ENCODE results near the gene RTP4. TPM values are rescaled to one million over a fixed set of nuclear protein-coding genes. Genes with fewer than 3 reads are reported as not detected.

The RTP4 gene
- total and polyA plus RNA-seq, 2 donors (not counting 3 experiments of a cell fraction or from before 2014, with no cell fraction given), result 0.12 to 0.22 TPM

GRCh38 chr3:187403768-187404288, 35.6 kb downstream of the RTP4 start:
- peak; percentile 88 for DNase-seq (ENCODE audit: low read depth, low spot score)
- H2AFZ ChIP-seq (ENCODE audit: low read depth, low read length), result peak overlapping the region; percentile 12
- H3K79me2 ChIP-seq (ENCODE audit: control insufficient read depth, insufficient read depth, low read length), result no peaks in the 10 kb centered on the region
- peak; percentile 70 for FAIRE-seq
- peak overlapping the region; percentile 16 for H3K4me2 ChIP-seq (ENCODE audit: insufficient read depth, low read length)
- dilution Hi-C loops (cut with MboI; ENCODE audit: extremely low pct_ligation_motif_present, low sequenced_read_pairs) (no loop called here), intact Hi-C loops (cut with micrococcal nuclease) (no loop called here)
- no peak overlapping the region for H3K27ac ChIP-seq (ENCODE audit: insufficient read depth, low read depth, low read length)
- TF ChIP-seq POLR2A (IDR thresholded peaks at IDR 0.05; ENCODE audit: low read depth, low read length) (no peak), MAX (IDR thresholded peaks at IDR 0.05; ENCODE audit: insufficient read depth, insufficient read length) (no peak), MYC (IDR thresholded peaks at IDR 0.05; ENCODE audit: low read depth, low read length) (no peak), GATA2 (IDR thresholded peaks at IDR 0.05; ENCODE audit: insufficient read depth, insufficient read length, low read depth, low read length) (no peak), FOS (IDR thresholded peaks at IDR 0.05; ENCODE audit: borderline replicate concordance, insufficient read depth, low read length) (peak; percentile 12), CTCF (IDR thresholded peaks at IDR 0.05; ENCODE audit: extremely low read depth in 1 of 2, insufficient read depth in 1 of 2, low read depth in 1 of 2, low read length in 2 of 2) (no peak), POLR2AphosphoS5 (IDR thresholded peaks at IDR 0.05; ENCODE audit: insufficient read depth, low read depth, low read length) (no peak), JUN (IDR thresholded peaks at IDR 0.05; ENCODE audit: borderline replicate concordance, insufficient read depth, insufficient read length, low read depth) (peak; percentile 48)
- CTCF ChIA-PET, result no interaction called here
- H3K4me1 ChIP-seq (ENCODE audit: control insufficient read depth, extremely low read depth, insufficient read depth, low read length), result peaks cover 3% of the 10 kb centered on the region
- POLR2A ChIA-PET, result no interaction called here
- H3K27me3 ChIP-seq (ENCODE audit: control insufficient read depth in 2 of 2, insufficient read depth in 2 of 2, low read length in 2 of 2), result no peaks in the 10 kb centered on the region
- no peaks in the 10 kb centered on the region for H4K20me1 ChIP-seq (replicated peaks; ENCODE audit: control insufficient read depth, extremely low read depth, insufficient read depth, low read length)
- no peaks in the 10 kb centered on the region for H3K9me3 ChIP-seq (replicated peaks; ENCODE audit: control insufficient read depth, insufficient read depth, low read length)
- no peak overlapping the region for H3K4me3 ChIP-seq (replicated peaks in 1 of 3; ENCODE audit: insufficient read depth in 1 of 3, low read depth in 1 of 3, low read length in 3 of 3)
- no peaks in the 10 kb centered on the region for H3K9me1 ChIP-seq (replicated peaks; ENCODE audit: control insufficient read depth, extremely low read depth, insufficient read depth, low read length)
- no peak overlapping the region for H3K9ac ChIP-seq (replicated peaks; ENCODE audit: extremely low read depth, insufficient read depth, low read length)
- BruUV-seq (replicated peaks), result no TSS peak
- H3K36me3 ChIP-seq (ENCODE audit: control insufficient read depth in 2 of 2, extremely low read depth in 1 of 2, insufficient read depth in 2 of 2, low read length in 2 of 2), result no peaks in the 10 kb centered on the region
